ENCODE measurements around the gene CC2D2B. TPM values are rescaled to one million over a fixed set of nuclear protein-coding genes. Genes with fewer than 3 reads are reported as not detected.
A peak's percentile ranks its signal among the peaks of the same experiment; 100 is the strongest.
"Not testable (repeated sequence)": the region's sequence is repeated elsewhere in the genome, so short reads cannot be mapped to it uniquely, and the experiment has no call there.

CC2D2B gene
- total and polyA plus RNA-seq, 12 donors, result 0.14 to 1.8 (median 0.79) TPM

- Histone ChIP-seq H3K4me1 (peaks cover 0 to 7% (median 0%) of the 10 kb centered on the region in 9 donors), H3K27me3 (no peaks in the 10 kb centered on the region), H3K9me3 (no peaks in the 10 kb centered on the region), H3K4me3 (no peak overlapping the region), H3K36me3 (peaks cover 0 to 80% (median 6%) of the 10 kb centered on the region in 9 donors), H3K27ac (no peak overlapping the region)
- 93 to 96% methylated on average over 4 of the region's 4 CpGs for WGBS, 2 donors
- intact Hi-C loops (cut with DNase I), result no loop called here
- no peak for TF ChIP-seq CTCF (IDR thresholded peaks at IDR 0.05)
- ATAC-seq (no peak), DNase-seq (no peak)
Observed at GRCh38 chr10:95896071-95896850, 11.5 kb upstream of the CC2D2B start.

GRCh38 chr10:95905897-95906580, 1.7 kb upstream of the CC2D2B start:
- 96 to 97% methylated on average over 12 of the region's 12 CpGs for WGBS, 2 donors
- Histone ChIP-seq H3K4me1 (peaks cover 0 to 11% (median 5%) of the 10 kb centered on the region in 9 donors), H3K36me3 (peaks cover 0 to 31% (median 0%) of the 10 kb centered on the region in 9 donors)
- H3K27ac ChIP-seq; ATAC-seq; H3K27me3 ChIP-seq; DNase-seq; H3K4me3 ChIP-seq; intact Hi-C loops (cut with DNase I); H3K9me3 ChIP-seq: not testable (repeated sequence)

GRCh38 chr10:95906677-95907455, 909 bp upstream of the CC2D2B start:
- peak; percentile 32 to 73 (median 53) for ATAC-seq
- Histone ChIP-seq H3K4me3 (peak overlapping the region; percentile 49 to 89 (median 70)), H3K9me3 (no peaks in the 10 kb centered on the region), H3K27me3 (no peaks in the 10 kb centered on the region), H3K27ac (peak overlapping the region in 9 of 10 donors; percentile 54 to 87 (median 77)), H3K4me1 (peaks cover 0 to 11% (median 5%) of the 10 kb centered on the region in 9 donors), H3K36me3 (peaks cover 0 to 26% (median 0%) of the 10 kb centered on the region in 9 donors)
- intact Hi-C loops (cut with DNase I), result no loop called here
- DNase-seq, result peak in 1 of 2 donors; percentile 31
- TF ChIP-seq CTCF (IDR thresholded peaks at IDR 0.05), result peak in 1 of 9 donors; percentile 13
- 14 to 20% methylated on average over 22 of the region's 22 CpGs for WGBS, 2 donors

GRCh38 chr10:95908450-95908849, 675 bp downstream of the CC2D2B start:
- ATAC-seq, result no peak
- Histone ChIP-seq H3K27ac (no peak overlapping the region), H3K36me3 (peaks cover 0 to 10% (median 0%) of the 10 kb centered on the region in 9 donors), H3K27me3 (no peaks in the 10 kb centered on the region), H3K4me3 (peak overlapping the region in 7 of 10 donors; percentile 49 to 89 (median 70)), H3K4me1 (peaks cover 0 to 11% (median 5%) of the 10 kb centered on the region in 9 donors), H3K9me3 (no peaks in the 10 kb centered on the region)
- 58 to 59% methylated on average over 4 of the region's 4 CpGs for WGBS, 2 donors
- no peak for TF ChIP-seq CTCF (IDR thresholded peaks at IDR 0.05)
- no peak for DNase-seq
- intact Hi-C loops (cut with DNase I), result no loop called here
